ENCODE measurements around the gene PALLD. TPM values are rescaled to one million over a fixed set of nuclear protein-coding genes. Genes with fewer than 3 reads are reported as not detected.

The PALLD gene
- total RNA-seq, result 21.0 and 31.0 TPM in 2 replicates

GRCh38 chr4:168496834-168497233 lies at the start of gene PALLD:
Gene PALLD (plus strand): TSS chr4:168497052.

Small RNA genes lying within 50 kb of the gene (small RNA-seq; reads per million reads assigned to genes)
- not detected for gene RF00432
- gene RNU6-1336P, result not detected
- not detected for gene RNU6-853P

Other genes starting within 250 kb of the PALLD start
- gene DDX60, start 178.3 kb upstream of the PALLD start, total RNA-seq, result 11.1 and 14.7 TPM in 2 replicates
- 45.5 and 47.7 TPM in 2 replicates for gene DDX60L, start 16.6 kb upstream of the PALLD start, total RNA-seq